GM13977 (cell line): ENCODE data around the gene SCUBE2.

Experiments
- DNase-seq: peaks from one replicate; pipeline ENCODE4 v3.0.0; 2012; ENCODE audit warnings: low spot score
- CTCF ChIP-seq: IDR thresholded peaks from 2 replicates; pipeline ENCODE4 v1.5.1; 2012; ENCODE audit warnings: mild to moderate bottlenecking, control low read depth; ENCODE audit not compliant: insufficient read depth; ENCODE audit errors: extremely low read depth, missing control alignments
- in situ Hi-C: fragments of 300-500 bp; cut with MboI; formaldehyde crosslinking; loops from one replicate; pipeline ENCODE4 v1.12.0; 2022; ENCODE audit warnings: low sequenced_read_pairs, low pct_unique_long_range_greater_than_20kb, mixed read lengths, inconsistent platforms; ENCODE audit not compliant: unreplicated experiment

The SCUBE2 gene

GRCh38 chr11:9095421-9095820 is 4.0 kb upstream of the SCUBE2 start:
- no peak for DNase-seq
- peak; percentile 58 for TF ChIP-seq CTCF
- in situ Hi-C loops = no loop called here

- no peak for TF ChIP-seq CTCF
- in situ Hi-C loops = no loop called here
Measured at GRCh38 chr11:9094420-9094819, 3.0 kb upstream of the SCUBE2 start.

DNA sequence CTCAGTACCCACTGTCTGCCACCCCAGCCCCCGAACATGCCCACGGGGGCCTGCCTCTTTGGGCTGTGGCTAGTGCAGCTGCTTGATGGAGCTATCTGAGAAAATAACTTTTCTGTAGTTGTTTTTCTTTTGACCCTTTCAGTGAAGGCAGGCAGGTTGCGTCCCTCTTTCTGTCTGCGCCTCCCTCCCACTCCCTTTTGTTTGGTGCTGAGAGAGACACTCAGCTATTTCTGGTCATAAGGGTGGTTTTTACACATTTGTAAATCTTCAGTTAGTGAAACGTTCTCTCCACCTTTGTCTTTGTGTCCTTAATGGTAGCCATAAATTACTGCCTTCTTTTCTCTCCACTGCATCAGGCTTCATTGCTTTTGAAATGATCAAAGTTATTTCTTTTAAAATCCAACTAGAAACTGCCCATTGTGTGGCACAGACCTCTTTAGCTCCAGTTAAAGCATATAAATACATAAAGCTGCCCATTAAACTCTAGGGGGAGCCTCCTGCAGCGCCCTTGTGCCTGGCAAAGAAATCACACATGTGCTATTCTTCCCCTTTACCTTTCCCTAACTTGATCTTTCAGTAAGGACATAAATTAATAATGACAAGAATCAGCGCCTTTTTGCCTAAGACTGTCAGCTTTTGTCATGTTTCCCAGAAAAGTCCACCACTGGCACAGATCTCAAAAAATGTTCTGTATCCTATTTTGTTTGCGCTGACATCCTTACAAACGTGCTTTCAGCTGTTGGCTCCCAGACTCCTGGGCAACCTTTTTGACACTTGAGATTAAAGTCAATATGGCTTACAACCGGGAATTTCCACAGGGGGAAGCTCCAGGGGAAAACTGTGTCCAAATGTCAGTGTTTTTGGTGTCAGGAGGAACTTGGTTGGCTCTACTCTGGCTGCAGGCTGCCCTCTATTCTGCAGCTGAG is 1.7 kb upstream of the SCUBE2 start:
- peak; percentile 3 for TF ChIP-seq CTCF
- in situ Hi-C loops = no loop called here
- DNase-seq = peak; percentile 34

More at GRCh38 chr11:9094420-9094819, 3.0 kb upstream of the SCUBE2 start:
- no peak for DNase-seq

GRCh38 chr11:9092072-9092471 is 673 bp upstream of the SCUBE2 start:
- no peak for TF ChIP-seq CTCF

DNA sequence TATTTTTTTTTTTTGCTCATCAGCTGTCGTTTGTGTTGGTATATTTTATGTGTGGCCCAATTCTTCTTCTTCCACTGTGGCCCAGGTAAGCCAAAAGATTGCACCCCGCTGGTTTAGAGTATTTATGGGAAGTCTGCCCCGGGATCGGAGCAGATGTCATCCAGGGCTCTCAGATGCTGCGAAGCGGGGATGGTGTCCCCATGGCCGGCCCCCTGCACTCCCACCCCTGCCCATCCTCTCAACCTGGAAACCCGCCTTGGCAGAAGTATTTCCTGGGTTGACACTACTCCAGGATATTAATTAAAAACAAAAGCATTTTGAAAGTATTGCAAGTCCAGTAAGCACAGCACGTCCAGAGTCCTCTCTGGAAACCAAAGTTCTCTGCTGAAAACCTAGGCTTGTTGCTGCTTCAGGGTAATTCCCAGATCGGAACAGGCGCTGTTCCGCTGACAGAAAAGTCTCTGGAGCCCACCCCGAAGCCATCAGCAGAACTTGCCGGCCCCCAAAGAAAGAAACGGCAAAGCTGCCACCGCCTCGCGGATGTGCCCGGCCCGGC is 833 bp downstream of the SCUBE2 start:
- TF ChIP-seq CTCF = no peak
- peak; percentile 30 for DNase-seq
- in situ Hi-C loops = no loop called here

More at GRCh38 chr11:9092072-9092471, 673 bp upstream of the SCUBE2 start:
- in situ Hi-C loops = no loop called here
- no peak for DNase-seq

GRCh38 chr11:9089636-9090035 is 1.8 kb downstream of the SCUBE2 start:
- TF ChIP-seq CTCF = no peak
- DNase-seq = no peak
- in situ Hi-C loops = no loop called here
